Astrocyte (in vitro differentiated cells and primary cell): ENCODE measurements around the gene DCLK1. TPM values are rescaled to one million over a fixed set of nuclear protein-coding genes. Genes with fewer than 3 reads are reported as not detected.
"Not testable (repeated sequence)": the region's sequence is repeated elsewhere in the genome, so short reads cannot be mapped to it uniquely, and the experiment has no call there.

ENCODE experiments used
- DNase-seq: peaks from one replicate; pipeline ENCODE4 v3.0.0-alpha.2; 2010; ENCODE audit warnings: low read depth
- FAIRE-seq: peaks from 2 replicates; lab custom pipeline; 2011; peaks lifted over from hg19 to GRCh38; lab: Jason Lieb, UNC
- H2AFZ ChIP-seq: 2 replicates; pipeline ENCODE4 v1.6.0; 2012; ENCODE audit warnings: low read depth, low read length, inconsistent platforms
- H3K27ac ChIP-seq: 2 replicates; pipeline ENCODE4 v1.5.1; 2011; ENCODE audit warnings: low read depth, low read length, inconsistent platforms
- H3K27me3 ChIP-seq: 2 replicates; pipeline ENCODE4 v1.6.0; 2011; ENCODE audit warnings: low read length, inconsistent platforms; ENCODE audit not compliant: insufficient read depth
- H3K36me3 ChIP-seq: 2 replicates; pipeline ENCODE4 v1.5.1; 2011; ENCODE audit warnings: low read length, inconsistent platforms; ENCODE audit not compliant: insufficient read depth
- H3K4me1 ChIP-seq: 2 replicates; pipeline ENCODE4 v1.5.1; 2011; ENCODE audit warnings: low read length, inconsistent platforms; ENCODE audit not compliant: insufficient read depth
- H3K4me2 ChIP-seq: 2 replicates; pipeline ENCODE4 v1.6.0; 2012; ENCODE audit warnings: low read length, inconsistent platforms
- H3K4me3 ChIP-seq: 2 replicates; pipeline ENCODE4 v1.5.1; 2011; ENCODE audit warnings: low read depth, mild to moderate bottlenecking, low read length, inconsistent platforms; ENCODE audit not compliant: insufficient read depth
- H3K79me2 ChIP-seq: 2 replicates; pipeline ENCODE4 v1.6.0; 2012; ENCODE audit warnings: mild to moderate bottlenecking, low read length, inconsistent platforms; ENCODE audit not compliant: insufficient read depth
- H3K9ac ChIP-seq: 2 replicates; pipeline ENCODE4 v1.6.0; 2012; ENCODE audit warnings: mild to moderate bottlenecking, low read length, inconsistent platforms
- H3K9me3 ChIP-seq: 2 replicates; pipeline ENCODE4 v1.5.1; 2012; ENCODE audit warnings: low read depth, mild to moderate bottlenecking, low read length, inconsistent platforms; ENCODE audit not compliant: insufficient read depth
- H4K20me1 ChIP-seq: 2 replicates; pipeline ENCODE4 v1.6.0; 2012; ENCODE audit warnings: low read length, inconsistent platforms; ENCODE audit not compliant: insufficient read depth
- H3K27ac Mint-ChIP-seq: one replicate; pipeline ENCODE4 v1.8.0; 2021; ENCODE audit warnings: mild to moderate bottlenecking, mixed read lengths; ENCODE audit not compliant: unreplicated experiment
- H3K27me3 Mint-ChIP-seq: one replicate; pipeline ENCODE4 v1.8.0; 2021; ENCODE audit warnings: low read depth, mixed read lengths; ENCODE audit not compliant: unreplicated experiment
- H3K36me3 Mint-ChIP-seq: one replicate; pipeline ENCODE4 v1.8.0; 2021; ENCODE audit warnings: low read depth, mixed read lengths; ENCODE audit not compliant: unreplicated experiment
- H3K4me1 Mint-ChIP-seq: one replicate; pipeline ENCODE4 v1.8.0; 2021; ENCODE audit warnings: low read depth, mixed read lengths; ENCODE audit not compliant: unreplicated experiment
- H3K4me3 Mint-ChIP-seq: one replicate; pipeline ENCODE4 v1.8.0; 2021; ENCODE audit warnings: mild to moderate bottlenecking, moderate library complexity, mixed read lengths; ENCODE audit not compliant: unreplicated experiment
- H3K9me3 Mint-ChIP-seq: one replicate; pipeline ENCODE4 v1.8.0; 2021; ENCODE audit warnings: mild to moderate bottlenecking, mixed read lengths; ENCODE audit not compliant: unreplicated experiment
- EZH2 ChIP-seq: IDR thresholded peaks from 2 replicates; pipeline ENCODE4 v1.6.1; 2012; ENCODE audit warnings: mild to moderate bottlenecking, low read length, inconsistent platforms; ENCODE audit not compliant: insufficient read depth
- total RNA-seq: library from RNA; stranded (reverse); gene quantifications from 2 replicates; pipeline ENCODE4 v1.2.1, GENCODE V29; 2021
- TF ChIP-seq, protein P1 (sequence below): IDR thresholded peaks from 2 replicates; pipeline ENCODE4 v1.5.1; 2011; ENCODE audit warnings: low read depth, mild to moderate bottlenecking, inconsistent platforms, low read length, moderate library complexity; ENCODE audit not compliant: insufficient read depth

Gene DCLK1
- total RNA-seq, 1 donor from 2014 or later: 4.9 TPM

DNA sequence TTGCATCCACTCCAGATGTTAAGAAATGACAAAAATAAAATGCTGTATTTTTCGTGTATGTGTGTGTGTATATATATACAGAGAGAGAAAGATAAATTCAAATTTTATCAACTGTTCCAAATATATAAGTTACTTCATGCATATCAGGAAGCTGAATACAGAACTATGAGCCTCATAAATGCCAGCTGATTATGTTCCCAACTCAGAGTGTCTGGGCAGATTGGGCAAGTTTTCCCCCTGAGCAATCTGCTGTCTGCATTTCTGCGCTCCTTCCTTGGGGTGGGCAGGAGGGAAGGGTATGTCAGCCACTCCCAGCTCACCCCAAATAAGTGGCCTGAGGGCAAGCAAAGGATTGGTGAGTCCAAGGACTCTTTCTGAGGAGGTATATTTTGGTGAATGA is 154.1 kb downstream of the DCLK1 start:
- FAIRE-seq: no peak
- H3K27ac ChIP-seq: no peak overlapping the region
- Mint-ChIP-seq H3K4me1 (peaks cover 8% of the 10 kb centered on the region), H3K27ac (no peak overlapping the region), H3K27me3 (peaks cover 3% of the 10 kb centered on the region), H3K9me3 (peaks cover 21% of the 10 kb centered on the region), H3K36me3 (no peaks in the 10 kb centered on the region), H3K4me3 (no peak overlapping the region)
- no peaks in the 10 kb centered on the region for H3K79me2 ChIP-seq
- no peak overlapping the region for H3K9ac ChIP-seq
- no peak overlapping the region for H3K4me3 ChIP-seq
- H4K20me1 ChIP-seq: no peaks in the 10 kb centered on the region
- H2AFZ ChIP-seq: no peak overlapping the region
- peaks cover 4% of the 10 kb centered on the region for H3K9me3 ChIP-seq
- H3K27me3 ChIP-seq: no peaks in the 10 kb centered on the region
- H3K4me2 ChIP-seq: no peak overlapping the region
- no peaks in the 10 kb centered on the region for H3K36me3 ChIP-seq
- peaks cover 14% of the 10 kb centered on the region for H3K4me1 ChIP-seq
- TF ChIP-seq EZH2: no peak
- TF ChIP-seq, protein P1, sequence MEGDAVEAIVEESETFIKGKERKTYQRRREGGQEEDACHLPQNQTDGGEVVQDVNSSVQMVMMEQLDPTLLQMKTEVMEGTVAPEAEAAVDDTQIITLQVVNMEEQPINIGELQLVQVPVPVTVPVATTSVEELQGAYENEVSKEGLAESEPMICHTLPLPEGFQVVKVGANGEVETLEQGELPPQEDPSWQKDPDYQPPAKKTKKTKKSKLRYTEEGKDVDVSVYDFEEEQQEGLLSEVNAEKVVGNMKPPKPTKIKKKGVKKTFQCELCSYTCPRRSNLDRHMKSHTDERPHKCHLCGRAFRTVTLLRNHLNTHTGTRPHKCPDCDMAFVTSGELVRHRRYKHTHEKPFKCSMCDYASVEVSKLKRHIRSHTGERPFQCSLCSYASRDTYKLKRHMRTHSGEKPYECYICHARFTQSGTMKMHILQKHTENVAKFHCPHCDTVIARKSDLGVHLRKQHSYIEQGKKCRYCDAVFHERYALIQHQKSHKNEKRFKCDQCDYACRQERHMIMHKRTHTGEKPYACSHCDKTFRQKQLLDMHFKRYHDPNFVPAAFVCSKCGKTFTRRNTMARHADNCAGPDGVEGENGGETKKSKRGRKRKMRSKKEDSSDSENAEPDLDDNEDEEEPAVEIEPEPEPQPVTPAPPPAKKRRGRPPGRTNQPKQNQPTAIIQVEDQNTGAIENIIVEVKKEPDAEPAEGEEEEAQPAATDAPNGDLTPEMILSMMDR: no peak
- DNase-seq: no peak

DNA sequence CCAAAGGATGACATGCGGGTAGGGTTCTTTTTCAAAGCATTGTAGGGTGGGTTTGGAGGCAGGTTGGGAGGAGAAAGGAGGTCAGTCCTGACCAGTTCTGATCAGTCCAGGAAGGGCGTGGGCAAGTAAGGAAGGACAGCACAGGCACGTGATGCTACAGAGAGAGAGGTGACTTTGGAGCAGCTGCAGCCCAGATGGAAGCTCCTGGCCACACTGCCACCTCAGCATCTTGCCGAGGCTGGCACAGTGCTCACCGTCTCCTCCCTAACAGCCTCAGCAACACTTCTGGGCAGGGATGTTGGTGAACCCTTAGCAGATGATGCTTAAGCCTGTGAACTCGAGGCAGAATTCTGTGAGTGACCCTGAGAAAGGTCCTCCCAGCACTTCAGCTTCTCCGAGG is 155.1 kb downstream of the DCLK1 start:
- peaks cover 19% of the 10 kb centered on the region for H3K9me3 Mint-ChIP-seq
- Histone ChIP-seq H3K79me2 (no peaks in the 10 kb centered on the region), H3K4me2 (no peak overlapping the region), H3K36me3 (no peaks in the 10 kb centered on the region), H3K27me3 (no peaks in the 10 kb centered on the region), H4K20me1 (no peaks in the 10 kb centered on the region), H3K4me1 (peaks cover 14% of the 10 kb centered on the region), H3K9me3 (peaks cover 3% of the 10 kb centered on the region), H2AFZ (no peak overlapping the region), H3K4me3 (no peak overlapping the region), H3K27ac (no peak overlapping the region), H3K9ac (no peak overlapping the region)
- H3K4me3 Mint-ChIP-seq: no peak overlapping the region
- H3K36me3 Mint-ChIP-seq: no peaks in the 10 kb centered on the region
- TF ChIP-seq, protein P1: no peak
- no peak for TF ChIP-seq EZH2
- H3K4me1 Mint-ChIP-seq: peaks cover 8% of the 10 kb centered on the region
- no peak for DNase-seq
- H3K27me3 Mint-ChIP-seq: peaks cover 3% of the 10 kb centered on the region
- H3K27ac Mint-ChIP-seq: no peak overlapping the region
- no peak for FAIRE-seq

DNA sequence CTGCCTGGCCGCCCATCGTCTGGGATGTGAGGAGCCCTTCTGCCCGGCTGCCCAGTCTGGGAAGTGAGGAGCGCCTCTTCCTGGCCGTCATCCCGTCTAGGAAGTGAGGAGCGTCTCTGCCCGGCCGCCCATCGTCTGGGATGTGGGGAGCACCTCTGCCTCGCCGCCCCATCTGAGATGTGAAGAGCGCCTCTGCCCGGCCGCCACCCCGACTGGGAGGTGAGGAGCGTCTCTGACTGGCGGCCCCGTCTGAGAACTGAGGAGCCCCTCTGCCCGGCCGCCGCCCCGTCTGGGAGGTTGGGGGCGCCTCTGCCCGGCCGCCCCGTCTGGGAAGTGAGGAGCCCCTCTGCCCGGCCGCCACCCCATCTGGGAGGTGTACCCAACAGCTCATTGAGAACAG is 164.2 kb downstream of the DCLK1 start:
- not testable (repeated sequence) for H3K27me3 Mint-ChIP-seq, H3K4me2 ChIP-seq, H3K36me3 ChIP-seq

More for the DNA sequence above, 164.2 kb downstream of the DCLK1 start:
- not testable (repeated sequence) for H3K27ac Mint-ChIP-seq, H4K20me1 ChIP-seq, H3K4me3 ChIP-seq, H2AFZ ChIP-seq, FAIRE-seq, H3K27me3 ChIP-seq, H3K36me3 Mint-ChIP-seq, DNase-seq, H3K4me3 Mint-ChIP-seq, H3K9me3 ChIP-seq, H3K9ac ChIP-seq, H3K9me3 Mint-ChIP-seq, H3K4me1 Mint-ChIP-seq, H3K79me2 ChIP-seq, H3K27ac ChIP-seq, H3K4me1 ChIP-seq
